ENCODE results near the gene ZNF282. TPM values are rescaled to one million over a fixed set of nuclear protein-coding genes. Genes with fewer than 3 reads are reported as not detected.

The ZNF282 gene
- total RNA-seq, 1 donor from 2014 or later = 40.0 TPM

DNA sequence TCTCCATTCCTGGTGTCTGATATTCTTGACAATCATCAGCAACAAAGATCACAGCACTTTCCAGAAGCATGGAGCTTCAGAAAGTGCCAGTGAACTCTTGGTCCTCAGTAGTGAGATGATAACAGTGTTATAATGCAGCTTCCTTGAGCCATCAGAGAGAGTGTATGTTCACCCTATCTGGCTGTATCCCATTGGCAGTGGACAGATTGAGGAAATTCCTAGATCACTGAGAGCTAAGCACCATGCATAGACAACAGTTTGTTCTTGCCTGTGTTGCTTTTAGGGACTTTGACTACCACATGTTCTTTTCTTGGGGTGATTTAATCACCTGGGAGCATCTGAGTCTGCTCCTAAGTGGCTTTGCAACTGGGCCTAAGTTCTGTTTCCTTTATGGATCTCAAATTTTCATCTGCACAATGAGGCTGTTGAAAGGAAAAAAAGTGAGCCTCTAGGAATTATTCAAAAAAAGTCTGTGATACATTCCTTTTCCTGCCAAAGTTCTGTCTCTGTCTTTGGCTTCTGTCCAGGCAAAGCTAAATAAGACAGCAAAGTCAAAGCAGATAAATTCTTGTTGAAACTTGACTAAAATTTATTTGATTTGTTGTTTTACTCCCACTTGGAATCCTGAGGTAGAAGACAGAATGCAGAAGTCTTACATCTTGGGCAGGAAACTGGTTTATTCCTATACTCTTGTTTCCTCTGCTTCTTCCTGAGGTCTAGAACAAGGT, 14.5 kb upstream of the ZNF282 start:
- Mint-ChIP-seq H3K36me3 (ENCODE audit: low read depth, unreplicated experiment) (peaks cover 31% of the 10 kb centered on the region), H3K4me1 (ENCODE audit: unreplicated experiment) (peaks cover 21% of the 10 kb centered on the region), H3K27me3 (ENCODE audit: unreplicated experiment) (peaks cover 2% of the 10 kb centered on the region), H3K27ac (ENCODE audit: unreplicated experiment) (peak overlapping the region; percentile 74), H3K4me3 (ENCODE audit: unreplicated experiment) (no peak overlapping the region), H3K9me3 (ENCODE audit: unreplicated experiment) (no peaks in the 10 kb centered on the region)
- no peak for TF ChIP-seq CTCF (IDR thresholded peaks at IDR 0.05; ENCODE audit: unreplicated experiment)
- no peak for DNase-seq (ENCODE audit: low spot score)

DNA sequence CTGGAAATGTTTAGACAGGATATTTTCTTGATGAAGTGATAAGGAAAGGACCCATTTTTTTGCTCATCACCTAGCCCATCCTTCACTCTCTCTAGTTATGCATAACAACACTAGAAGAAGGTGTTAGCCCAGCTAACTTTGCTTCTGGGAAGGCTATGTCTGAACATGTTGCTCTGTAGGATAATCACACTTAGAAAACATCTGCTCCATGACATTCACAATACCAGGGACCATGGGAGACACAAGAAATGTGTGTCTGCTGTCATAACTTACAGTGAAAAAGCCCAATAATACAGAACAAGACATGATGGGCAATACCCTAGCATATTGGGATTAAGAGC, 13.9 kb upstream of the ZNF282 start:
- TF ChIP-seq CTCF (IDR thresholded peaks at IDR 0.05; ENCODE audit: unreplicated experiment) = no peak
- Mint-ChIP-seq H3K27ac (ENCODE audit: unreplicated experiment) (peak overlapping the region; percentile 74), H3K4me3 (ENCODE audit: unreplicated experiment) (no peak overlapping the region), H3K9me3 (ENCODE audit: unreplicated experiment) (no peaks in the 10 kb centered on the region), H3K4me1 (ENCODE audit: unreplicated experiment) (peaks cover 21% of the 10 kb centered on the region), H3K27me3 (ENCODE audit: unreplicated experiment) (peaks cover 2% of the 10 kb centered on the region), H3K36me3 (ENCODE audit: low read depth, unreplicated experiment) (peaks cover 29% of the 10 kb centered on the region)
- no peak for DNase-seq (ENCODE audit: low spot score)

DNA sequence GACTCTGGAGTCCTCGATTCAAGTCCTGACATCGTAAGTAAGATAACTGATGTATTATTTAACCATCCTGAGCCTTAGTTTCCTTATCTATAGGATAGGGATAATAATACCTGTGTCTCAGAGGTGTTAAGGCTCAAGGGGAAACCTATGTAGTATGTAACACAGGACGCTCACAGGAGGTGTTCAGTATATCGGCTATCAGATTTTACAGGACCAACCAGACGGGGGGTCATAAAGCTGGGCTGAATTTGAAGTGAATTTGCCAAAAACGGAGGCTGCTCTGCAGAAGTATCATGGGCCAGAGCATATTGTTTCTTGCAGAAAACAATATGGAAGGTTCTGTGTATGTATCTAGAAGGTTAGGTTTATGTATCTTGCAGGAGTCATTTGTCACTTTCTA, 11.1 kb upstream of the ZNF282 start:
- TF ChIP-seq CTCF (IDR thresholded peaks at IDR 0.05; ENCODE audit: unreplicated experiment) = no peak
- H3K27ac Mint-ChIP-seq (ENCODE audit: unreplicated experiment) = no peak overlapping the region
- peaks cover 21% of the 10 kb centered on the region for H3K4me1 Mint-ChIP-seq (ENCODE audit: unreplicated experiment)
- no peaks in the 10 kb centered on the region for H3K9me3 Mint-ChIP-seq (ENCODE audit: unreplicated experiment)
- peaks cover 7% of the 10 kb centered on the region for H3K36me3 Mint-ChIP-seq (ENCODE audit: low read depth, unreplicated experiment)
- no peak for DNase-seq (ENCODE audit: low spot score)
- no peaks in the 10 kb centered on the region for H3K27me3 Mint-ChIP-seq (ENCODE audit: unreplicated experiment)
- H3K4me3 Mint-ChIP-seq (ENCODE audit: unreplicated experiment) = no peak overlapping the region

GRCh38 chr7:149188213-149188612, 7.1 kb upstream of the ZNF282 start:
- no peak overlapping the region for H3K4me3 Mint-ChIP-seq (ENCODE audit: unreplicated experiment)
- no peaks in the 10 kb centered on the region for H3K36me3 Mint-ChIP-seq (ENCODE audit: low read depth, unreplicated experiment)
- H3K27me3 Mint-ChIP-seq (ENCODE audit: unreplicated experiment) = no peaks in the 10 kb centered on the region
- no peak overlapping the region for H3K27ac Mint-ChIP-seq (ENCODE audit: unreplicated experiment)
- no peaks in the 10 kb centered on the region for H3K9me3 Mint-ChIP-seq (ENCODE audit: unreplicated experiment)
- peaks cover 15% of the 10 kb centered on the region for H3K4me1 Mint-ChIP-seq (ENCODE audit: unreplicated experiment)
- TF ChIP-seq CTCF (IDR thresholded peaks at IDR 0.05; ENCODE audit: unreplicated experiment) = no peak
- no peak for DNase-seq (ENCODE audit: low spot score)

- Mint-ChIP-seq H3K4me3 (ENCODE audit: unreplicated experiment) (no peak overlapping the region), H3K27me3 (ENCODE audit: unreplicated experiment) (no peaks in the 10 kb centered on the region), H3K4me1 (ENCODE audit: unreplicated experiment) (peaks cover 19% of the 10 kb centered on the region), H3K27ac (ENCODE audit: unreplicated experiment) (no peak overlapping the region), H3K9me3 (ENCODE audit: unreplicated experiment) (no peaks in the 10 kb centered on the region), H3K36me3 (ENCODE audit: low read depth, unreplicated experiment) (no peaks in the 10 kb centered on the region)
- no peak for TF ChIP-seq CTCF (IDR thresholded peaks at IDR 0.05; ENCODE audit: unreplicated experiment)
- no peak for DNase-seq (ENCODE audit: low spot score)
Measured at GRCh38 chr7:149188637-149189259, 6.6 kb upstream of the ZNF282 start.

Data from endothelial cell (in vitro differentiated cells).